Subcutaneous abdominal adipose tissue (tissue), 5 donors: ENCODE data around the gene CNTNAP2.
"Not testable (repeated sequence)": the region's sequence is repeated elsewhere in the genome, so short reads cannot be mapped to it uniquely, and the experiment has no call there.

Experiments
- H3K27ac ChIP-seq: one replicate; pipeline ENCODE4 v1.7.0; 2013; ENCODE audit warnings: low read depth, mild to moderate bottlenecking, inconsistent platforms, low read length, moderate library complexity
- H3K27me3 ChIP-seq, 5 donors: one replicate each; pipeline ENCODE4 v1.7.0; 2013; ENCODE audit warnings: low read length in 5 of 5, inconsistent platforms in 1 of 5; ENCODE audit not compliant: control insufficient read depth in 5 of 5, insufficient read depth in 4 of 5
- H3K36me3 ChIP-seq, 5 donors: one replicate each; pipeline ENCODE4 v1.7.0; 2013; ENCODE audit warnings: low read length in 5 of 5; ENCODE audit not compliant: control insufficient read depth in 5 of 5, insufficient read depth in 5 of 5
- H3K4me1 ChIP-seq, 5 donors: one replicate each; pipeline ENCODE4 v1.7.0; 2013; ENCODE audit warnings: low read length in 5 of 5, mild to moderate bottlenecking in 3 of 5, moderate library complexity in 1 of 5; ENCODE audit not compliant: control insufficient read depth in 5 of 5, insufficient read depth in 5 of 5
- H3K4me3 ChIP-seq, 5 donors: one replicate each; pipeline ENCODE4 v1.7.0; 2013; ENCODE audit warnings: low read length in 5 of 5, low read depth in 1 of 5
- H3K9ac ChIP-seq, 5 donors: one replicate each; pipeline ENCODE4 v1.7.0; 2013; ENCODE audit warnings: low read length in 5 of 5, mild to moderate bottlenecking in 4 of 5, moderate library complexity in 3 of 5
- H3K9me3 ChIP-seq, 5 donors: one replicate each; pipeline ENCODE4 v1.7.0; 2013; ENCODE audit warnings: low read length in 5 of 5; ENCODE audit not compliant: control insufficient read depth in 5 of 5
- donor health status: healthy.
- donor health status: healthy.
- donor health status: healthy.
- donor health status: healthy.
- donor health status: healthy.

CNTNAP2 gene

DNA sequence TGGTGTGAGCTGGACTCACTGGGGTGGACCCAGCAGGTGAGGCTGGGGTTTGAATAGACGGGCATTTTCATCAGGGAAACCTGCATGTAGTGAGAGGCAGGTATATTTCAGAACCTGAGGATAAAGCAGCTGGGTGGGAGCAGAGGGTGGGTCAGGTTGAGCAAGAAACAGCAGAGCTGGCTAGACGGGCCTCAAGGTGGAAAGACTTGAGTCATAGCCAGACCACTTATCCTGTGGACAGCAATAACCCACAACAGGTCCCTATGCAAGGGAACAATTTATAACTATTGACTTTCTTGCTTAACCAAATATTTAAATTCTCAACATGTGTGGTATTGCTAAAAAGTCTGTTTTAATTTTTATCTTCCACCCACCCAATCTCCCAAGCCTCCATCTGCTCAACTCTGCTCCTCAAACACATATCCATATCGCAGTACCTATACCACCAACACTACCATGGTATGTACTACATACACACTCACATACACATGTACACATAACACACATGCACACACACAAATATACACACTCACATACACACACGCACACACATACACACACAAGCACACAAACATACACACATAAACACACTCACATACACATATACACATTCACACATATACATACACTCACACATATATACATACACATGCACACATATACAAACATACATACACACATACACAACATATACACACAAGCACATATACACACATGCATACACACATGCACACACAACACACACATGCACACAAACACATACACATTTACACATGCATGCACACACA is 2345.0 kb downstream of the CNTNAP2 start:
- Histone ChIP-seq H3K27ac (no peak overlapping the region), H3K9ac (no peak overlapping the region), H3K4me1 (no peaks in the 10 kb centered on the region), H3K27me3 (no peaks in the 10 kb centered on the region), H3K9me3 (no peaks in the 10 kb centered on the region), H3K36me3 (no peaks in the 10 kb centered on the region), H3K4me3 (no peak overlapping the region)

DNA sequence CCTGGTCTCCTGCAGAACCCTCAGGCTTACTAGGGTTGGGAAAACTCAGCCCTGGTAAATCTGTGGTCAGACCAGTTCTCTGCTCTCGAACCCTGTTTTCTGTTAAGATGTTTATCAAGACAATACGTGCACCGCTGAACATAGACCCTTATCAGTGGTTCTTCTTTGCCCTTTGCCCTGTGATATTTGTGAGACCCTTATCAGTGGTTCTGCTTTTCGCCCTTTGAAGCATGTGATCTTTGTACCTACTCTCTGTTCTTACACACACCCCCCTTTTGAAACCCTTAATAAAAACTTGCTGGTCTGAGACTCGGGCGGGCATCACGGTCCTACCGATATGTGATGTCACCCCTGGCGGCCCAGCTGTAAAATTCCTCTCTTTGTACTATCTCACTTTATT is 2346.2 kb downstream of the CNTNAP2 start:
- not testable (repeated sequence) for H3K36me3 ChIP-seq, H3K9ac ChIP-seq, H3K27ac ChIP-seq

DNA sequence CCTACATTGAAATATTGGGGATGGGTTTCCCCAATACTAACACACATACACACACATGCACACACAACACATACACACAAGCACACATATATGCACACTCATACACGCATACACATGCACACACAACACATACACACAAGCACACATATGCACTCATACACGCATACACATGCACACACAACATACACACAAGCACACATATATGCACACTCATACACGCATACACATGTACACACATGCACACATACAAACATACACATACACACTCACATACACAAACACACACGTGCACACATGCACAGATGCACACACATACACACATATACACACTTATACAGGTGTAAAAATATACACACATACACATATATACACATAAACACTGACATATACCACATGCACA is 2346.6 kb downstream of the CNTNAP2 start:
- no peaks in the 10 kb centered on the region for H3K9me3 ChIP-seq
- H3K36me3 ChIP-seq = no peaks in the 10 kb centered on the region
- H3K4me1 ChIP-seq = no peaks in the 10 kb centered on the region
- H3K27ac ChIP-seq = no peak overlapping the region
- H3K4me3 ChIP-seq = no peak overlapping the region
- no peak overlapping the region for H3K9ac ChIP-seq
- H3K27me3 ChIP-seq = no peaks in the 10 kb centered on the region

More for the DNA sequence above, 2346.2 kb downstream of the CNTNAP2 start:
- not testable (repeated sequence) for H3K4me1 ChIP-seq, H3K9me3 ChIP-seq, H3K4me3 ChIP-seq, H3K27me3 ChIP-seq

DNA sequence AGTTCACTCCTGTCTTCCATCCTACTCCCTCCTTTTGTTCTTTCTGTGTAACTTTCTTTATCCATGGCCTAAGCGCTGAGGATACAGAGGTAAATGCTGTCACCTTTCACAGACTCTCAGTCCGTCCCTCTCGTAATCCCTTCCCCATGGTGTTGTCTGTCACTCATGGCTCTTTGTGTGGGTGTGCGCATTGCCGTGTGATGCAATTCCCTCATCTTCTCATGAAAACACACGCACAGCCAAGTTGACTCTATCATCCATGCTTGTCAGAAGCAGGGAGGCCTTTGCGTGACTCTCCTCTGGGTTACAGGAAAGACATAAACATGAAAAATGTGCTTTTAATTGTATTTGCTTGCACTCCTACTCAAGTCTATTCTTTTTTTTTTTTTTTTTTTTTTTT is 2348.3 kb downstream of the CNTNAP2 start:
- Histone ChIP-seq H3K27me3 (no peaks in the 10 kb centered on the region), H3K27ac (no peak overlapping the region), H3K4me3 (no peak overlapping the region), H3K4me1 (no peaks in the 10 kb centered on the region), H3K9me3 (no peaks in the 10 kb centered on the region), H3K9ac (no peak overlapping the region), H3K36me3 (no peaks in the 10 kb centered on the region)

DNA sequence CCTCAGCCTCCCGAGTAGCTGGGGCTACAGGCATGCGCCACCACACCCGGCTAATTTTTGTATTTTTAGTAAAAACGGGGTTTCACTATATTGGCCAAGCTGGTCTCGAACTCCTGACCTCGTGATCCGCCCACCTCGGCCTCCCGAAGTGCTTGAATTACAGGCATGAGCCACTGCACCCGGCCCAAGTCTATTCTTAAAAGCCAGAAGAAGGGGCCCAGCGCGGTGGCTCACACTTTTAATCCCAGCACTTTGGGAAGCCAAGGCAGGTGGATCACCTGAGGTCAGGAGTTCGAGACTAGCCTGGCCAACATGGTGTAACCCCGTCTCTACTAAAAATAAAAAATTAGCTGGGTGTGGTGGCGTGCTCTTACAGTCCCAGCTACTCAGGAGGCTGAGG is 2348.8 kb downstream of the CNTNAP2 start:
- H3K4me1 ChIP-seq, H3K36me3 ChIP-seq, H3K27me3 ChIP-seq, H3K9ac ChIP-seq, H3K27ac ChIP-seq, H3K9me3 ChIP-seq, H3K4me3 ChIP-seq: not testable (repeated sequence)

DNA sequence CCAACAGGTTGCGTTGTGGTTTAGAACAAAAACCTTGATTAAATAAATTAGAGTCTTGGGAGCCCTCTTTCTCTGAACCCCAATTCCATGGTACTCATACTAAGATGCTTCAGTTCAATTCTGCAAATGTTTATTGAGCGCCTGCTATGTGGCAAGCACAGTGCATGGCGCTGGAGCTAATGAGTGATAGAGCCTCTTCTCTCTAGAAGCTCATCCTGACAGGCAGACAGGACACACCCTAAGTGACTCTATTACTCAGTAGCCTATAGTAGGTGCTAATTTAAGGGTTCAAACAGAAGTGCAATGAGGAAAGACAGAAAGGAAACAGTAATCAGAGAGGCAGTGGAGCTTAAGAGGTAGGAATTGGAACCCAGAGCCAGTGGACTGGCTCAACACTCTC is 2349.5 kb downstream of the CNTNAP2 start:
- Histone ChIP-seq H3K27me3 (no peaks in the 10 kb centered on the region), H3K4me1 (no peaks in the 10 kb centered on the region), H3K9ac (no peak overlapping the region), H3K9me3 (no peaks in the 10 kb centered on the region), H3K36me3 (no peaks in the 10 kb centered on the region), H3K4me3 (no peak overlapping the region), H3K27ac (no peak overlapping the region)

DNA sequence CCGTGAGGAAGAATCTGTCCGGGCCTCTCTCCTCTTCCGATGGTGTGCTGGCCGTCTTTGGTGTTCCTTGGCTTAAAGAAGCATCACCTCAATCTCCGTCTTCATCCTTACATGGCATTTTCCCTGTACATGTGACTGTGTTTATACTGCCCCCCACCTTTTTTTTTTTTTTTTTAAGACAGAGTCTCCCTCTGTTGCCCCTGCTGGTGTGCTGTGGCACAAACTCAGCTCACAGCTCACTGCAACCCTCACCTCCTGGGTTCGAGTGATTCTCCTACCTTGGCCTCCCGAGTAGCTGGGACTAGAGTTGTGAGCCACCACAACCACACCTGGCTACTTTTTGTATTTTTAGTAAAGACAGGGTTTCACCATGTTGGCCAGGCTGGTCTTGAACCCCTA is 2352.1 kb downstream of the CNTNAP2 start:
- H3K27ac ChIP-seq = no peak overlapping the region
- no peak overlapping the region for H3K9ac ChIP-seq
- peaks cover 0 to 4% (median 0%) of the 10 kb centered on the region in 5 donors for H3K27me3 ChIP-seq
- H3K9me3 ChIP-seq = no peaks in the 10 kb centered on the region
- H3K36me3 ChIP-seq = no peaks in the 10 kb centered on the region
- no peak overlapping the region for H3K4me3 ChIP-seq
- no peaks in the 10 kb centered on the region for H3K4me1 ChIP-seq
